Right cardiac atrium (tissue), 5 donors: ENCODE results near the gene MTHFD2L. TPM values are rescaled to one million over a fixed set of nuclear protein-coding genes. Genes with fewer than 3 reads are reported as not detected.

Source experiments
- ATAC-seq, 2 donors: fragments of 200-7000 bp; cut with Tn5 transposase; one replicate each; pipeline versions ENCODE4 v1.8.0 to v1.9.1; 2020; ENCODE audit warnings: moderate library complexity in 2 of 2, mild to moderate bottlenecking in 1 of 2
- DNase-seq, 3 donors: peaks; one replicate each; pipeline ENCODE4 v3.0.0-alpha.2; 2020
- H3K27ac ChIP-seq: one replicate; pipeline ENCODE4 v1.5.1; 2013; ENCODE audit warnings: mild to moderate bottlenecking, low read length, control low read depth, moderate library complexity
- H3K27me3 ChIP-seq: one replicate; pipeline ENCODE4 v1.6.1; 2013; ENCODE audit not compliant: control insufficient read depth, insufficient read depth
- H3K4me1 ChIP-seq: one replicate; pipeline ENCODE4 v1.6.1; 2013; ENCODE audit warnings: low read length; ENCODE audit not compliant: control insufficient read depth, insufficient read depth
- H3K4me3 ChIP-seq: one replicate; pipeline ENCODE4 v1.5.1; 2013; ENCODE audit warnings: low read length, control low read depth
- H3K9me3 ChIP-seq: one replicate; pipeline ENCODE4 v1.6.1; 2013; ENCODE audit warnings: low read length; ENCODE audit not compliant: control insufficient read depth
- WGBS: extraction: QIAGEN DNeasy Blood & Tissue Kit; methylation state at CpG from one replicate; pipeline ENCODE4 v1.1.7; 2013; 5-methylcytosine and 5-hydroxymethylcytosine counted together
- intact Hi-C, 4 donors: fragments of 100-400 bp; cut with DNase I; formaldehyde crosslinking; loops; one replicate each; pipeline versions ENCODE4 v1.11.0 to v1.14.0; 2022 to 2023
- polyA plus RNA-seq: library from polyadenylated mRNA; stranded (reverse); fragments of 200-250 nt; gene quantifications from one replicate; pipeline ENCODE4 v1.2.3, GENCODE V29; 2013
- total RNA-seq, 4 donors: library from RNA; stranded (reverse); fragmentation: NEBNext Ultra II Directional; extraction: Animal tissue kit (Norgen Biotek cat#: 25700); gene quantifications; one replicate each; pipeline ENCODE4 v1.2.1, GENCODE V29; 2021
- donor health status: healthy with polysubstance abuse.
- donor health status: DM: no; HTN: yes; CAD: no.
- donor health status: DM: no; HTN: no; CAD: no.
- donor health status: DM: no; HTN: yes; CAD: no; lungs with severe emphysema.
- donor health status: DM: yes; HTN: yes; CAD: no.

The MTHFD2L gene
- total and polyA plus RNA-seq, 5 donors: 8.7 to 14.2 (median 11.5) TPM

- peak; percentile 87 to 95 for ATAC-seq
- no peaks in the 10 kb centered on the region for H3K27me3 ChIP-seq
- DNase-seq: peak; percentile 77 to 86 (median 81)
- H3K4me1 ChIP-seq: no peaks in the 10 kb centered on the region
- WGBS: 32% methylated on average over 8 of the region's 8 CpGs
- intact Hi-C loops: loop anchor here in 3 of 4 donors (5.0 to 10.0 kb wide), 5 partner anchors 399 to 549 kb away; no protein-coding TSS in a partner anchor
- H3K4me3 ChIP-seq: no peak overlapping the region
- H3K9me3 ChIP-seq: no peaks in the 10 kb centered on the region
- no peak overlapping the region for H3K27ac ChIP-seq
These were observed 24.0 kb upstream of the MTHFD2L start for GRCh38 chr4:74133786-74134499.

GRCh38 chr4:74134500-74134852 is 23.4 kb upstream of the MTHFD2L start:
- Histone ChIP-seq H3K9me3 (no peaks in the 10 kb centered on the region), H3K4me3 (no peak overlapping the region), H3K4me1 (no peaks in the 10 kb centered on the region), H3K27ac (no peak overlapping the region), H3K27me3 (no peaks in the 10 kb centered on the region)
- 30% methylated on average over 2 of the region's 2 CpGs for WGBS
- ATAC-seq (no peak), DNase-seq (no peak)
- intact Hi-C loops: loop anchor here in 3 of 4 donors (5.0 to 10.0 kb wide), 5 partner anchors 400 to 550 kb away; no protein-coding TSS in a partner anchor

DNA sequence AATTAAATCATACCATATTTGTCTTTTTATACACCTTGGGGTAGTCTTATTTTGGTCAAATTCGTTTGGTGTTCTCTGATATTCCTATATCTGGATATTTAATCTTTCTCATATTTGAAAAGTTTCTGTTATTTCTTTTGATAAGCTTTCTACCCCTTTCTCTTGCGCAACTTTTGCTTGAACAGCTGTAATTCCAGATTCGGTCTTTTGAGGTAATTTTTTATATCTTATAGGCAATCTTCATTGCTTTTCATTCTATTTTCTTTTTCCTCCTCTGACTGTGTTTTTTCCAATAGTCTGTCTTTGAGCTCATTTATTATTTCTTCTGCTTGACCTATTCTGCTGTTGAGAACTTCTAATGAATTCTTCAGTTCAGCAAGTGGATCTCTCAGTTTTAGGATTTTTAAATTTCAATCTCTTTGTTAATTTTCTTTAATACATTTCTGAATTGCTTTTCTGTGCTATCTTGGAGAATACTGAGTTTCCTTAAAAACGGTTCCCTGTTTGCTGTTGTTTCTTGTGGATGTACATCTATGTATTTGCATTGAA is 11.3 kb upstream of the MTHFD2L start:
- H3K9me3 ChIP-seq: no peaks in the 10 kb centered on the region
- intact Hi-C loops: no loop called here
- ATAC-seq (no peak), DNase-seq (no peak)
- no peaks in the 10 kb centered on the region for H3K4me1 ChIP-seq
- no peaks in the 10 kb centered on the region for H3K27me3 ChIP-seq
- H3K27ac ChIP-seq: no peak overlapping the region
- no peak overlapping the region for H3K4me3 ChIP-seq
- 82% methylated on average over 4 of the region's 4 CpGs for WGBS

GRCh38 chr4:74148205-74148604 is 9.7 kb upstream of the MTHFD2L start:
- Histone ChIP-seq H3K27me3 (no peaks in the 10 kb centered on the region), H3K4me3 (no peak overlapping the region), H3K27ac (no peak overlapping the region), H3K9me3 (no peaks in the 10 kb centered on the region), H3K4me1 (no peaks in the 10 kb centered on the region)
- 96% methylated on average over 2 of the region's 2 CpGs for WGBS
- no peak for DNase-seq
- ATAC-seq: no peak
- intact Hi-C loops: no loop called here

DNA sequence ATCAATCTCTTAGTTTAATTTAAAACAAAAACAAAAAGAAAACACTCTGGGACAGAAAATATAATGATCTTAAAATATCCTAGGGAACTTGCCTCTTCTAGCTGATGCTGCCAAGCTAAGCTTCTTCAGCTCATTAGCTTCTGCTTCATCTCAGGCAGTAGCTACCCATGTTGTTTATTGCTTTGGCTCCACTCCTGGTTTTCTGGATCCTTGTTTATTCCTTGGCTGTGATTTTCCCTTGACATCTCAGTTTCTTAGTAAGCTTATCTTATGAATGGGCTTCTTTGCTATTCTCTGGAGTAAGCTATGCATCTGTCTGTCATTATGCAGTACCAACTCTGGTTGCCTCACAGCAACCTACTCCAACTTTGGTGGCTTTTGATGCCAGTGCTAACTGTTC is 5.1 kb upstream of the MTHFD2L start:
- intact Hi-C loops: no loop called here
- DNase-seq: no peak
- ATAC-seq: no peak
- H3K27ac ChIP-seq: no peak overlapping the region
- H3K4me1 ChIP-seq: no peaks in the 10 kb centered on the region
- H3K4me3 ChIP-seq: no peak overlapping the region
- no peaks in the 10 kb centered on the region for H3K27me3 ChIP-seq
- H3K9me3 ChIP-seq: no peaks in the 10 kb centered on the region

DNA sequence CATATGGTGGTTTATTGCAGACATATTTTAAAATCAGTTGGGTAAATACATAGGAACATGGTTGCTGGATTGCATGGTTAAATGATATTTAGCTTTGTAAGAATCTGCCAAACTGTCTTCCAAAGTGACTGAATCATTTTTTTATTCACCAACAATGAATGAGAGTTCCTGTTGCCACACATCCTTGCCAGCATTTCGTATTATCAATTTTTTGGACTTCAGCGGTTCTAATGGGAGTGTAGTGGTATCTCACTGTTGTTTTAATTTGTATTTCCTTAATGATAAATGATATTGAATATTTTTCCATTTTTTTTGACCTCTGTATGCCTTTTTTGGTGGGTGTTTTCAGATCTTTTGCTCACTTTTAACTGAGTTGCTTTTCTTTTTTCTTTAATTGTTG is 1.4 kb upstream of the MTHFD2L start:
- intact Hi-C loops: no loop called here
- H3K4me3 ChIP-seq: no peak overlapping the region
- no peak overlapping the region for H3K27ac ChIP-seq
- WGBS: 54% methylated on average over 2 of the region's 2 CpGs
- no peaks in the 10 kb centered on the region for H3K9me3 ChIP-seq
- no peak for DNase-seq
- no peak for ATAC-seq
- H3K27me3 ChIP-seq: no peaks in the 10 kb centered on the region
- peaks cover 3% of the 10 kb centered on the region for H3K4me1 ChIP-seq

GRCh38 chr4:74157154-74157553 is 764 bp upstream of the MTHFD2L start:
- no peaks in the 10 kb centered on the region for H3K9me3 ChIP-seq
- intact Hi-C loops: no loop called here
- H3K4me3 ChIP-seq: peak overlapping the region; percentile 92
- no peak for DNase-seq
- peaks cover 3% of the 10 kb centered on the region for H3K4me1 ChIP-seq
- H3K27ac ChIP-seq: peak overlapping the region; percentile 96
- peak in 1 of 2 donors; percentile 1 for ATAC-seq
- no peaks in the 10 kb centered on the region for H3K27me3 ChIP-seq
- 6% methylated on average over 2 of the region's 2 CpGs for WGBS

- intact Hi-C loops: no loop called here
- no peak for ATAC-seq
- Histone ChIP-seq H3K4me3 (peak overlapping the region; percentile 92), H3K27me3 (no peaks in the 10 kb centered on the region), H3K27ac (peak overlapping the region; percentile 96), H3K9me3 (no peaks in the 10 kb centered on the region), H3K4me1 (peaks cover 3% of the 10 kb centered on the region)
- DNase-seq: no peak
- 22% methylated on average over 15 of the region's 15 CpGs for WGBS
These were observed 686 bp downstream of the MTHFD2L start for GRCh38 chr4:74158466-74159142.

GRCh38 chr4:74159143-74159709 is 1.3 kb downstream of the MTHFD2L start:
- no peaks in the 10 kb centered on the region for H3K27me3 ChIP-seq
- H3K9me3 ChIP-seq: no peaks in the 10 kb centered on the region
- peak overlapping the region; percentile 92 for H3K4me3 ChIP-seq
- peaks cover 3% of the 10 kb centered on the region for H3K4me1 ChIP-seq
- 77% methylated on average over 2 of the region's 2 CpGs for WGBS
- DNase-seq (no peak), ATAC-seq (no peak)
- intact Hi-C loops: no loop called here
- no peak overlapping the region for H3K27ac ChIP-seq

DNA sequence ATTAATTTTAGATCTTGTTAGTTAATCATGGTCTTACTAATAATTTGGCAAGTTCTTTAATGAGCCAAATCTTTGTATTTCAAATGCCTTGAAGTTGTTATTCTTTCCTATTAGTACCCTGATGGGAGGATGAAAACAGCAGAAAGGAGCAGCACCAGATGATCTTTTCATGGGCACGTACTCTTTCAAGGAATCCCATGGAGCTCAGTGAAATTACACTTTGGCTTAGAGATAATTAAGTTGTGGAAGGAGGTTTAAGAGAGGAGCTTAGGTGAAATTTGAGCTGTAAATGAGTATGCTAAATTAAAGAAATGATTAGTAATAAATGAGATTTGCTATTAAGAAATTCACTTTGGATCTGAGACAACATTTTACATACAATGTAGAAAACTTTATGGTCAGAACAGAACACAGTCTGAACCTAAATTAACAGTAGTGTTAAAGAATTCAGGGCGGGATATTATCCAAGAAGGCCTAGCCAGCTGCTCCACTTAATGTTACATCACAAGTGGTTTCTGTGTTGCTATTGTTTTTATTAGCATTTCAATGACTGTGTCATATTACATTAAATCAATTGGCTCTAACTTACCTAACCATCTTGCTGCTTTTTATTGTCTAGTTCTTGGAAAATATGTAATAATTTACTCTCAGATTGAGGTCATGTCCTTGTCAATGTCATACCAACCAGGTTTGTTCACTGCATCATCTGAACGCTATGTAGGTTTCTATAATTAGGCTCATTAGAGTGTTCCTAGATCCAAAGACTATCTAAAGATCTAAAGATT is 3.9 kb downstream of the MTHFD2L start:
- Histone ChIP-seq H3K27ac (peak overlapping the region; percentile 64), H3K4me3 (no peak overlapping the region), H3K4me1 (peaks cover 3% of the 10 kb centered on the region), H3K27me3 (no peaks in the 10 kb centered on the region), H3K9me3 (no peaks in the 10 kb centered on the region)
- no peak for DNase-seq
- no peak for ATAC-seq
- intact Hi-C loops: no loop called here
- 61% methylated on average over 3 of the region's 3 CpGs for WGBS
